MM.1S (cell line): ENCODE measurements around the gene APOL4.

Experiments
- DNase-seq: peaks from one replicate; pipeline ENCODE4 v3.0.0-alpha.2; 2015
- H2AFZ ChIP-seq: fragments of 300-600 bp; sonication (generic); 2 replicates; pipeline ENCODE4 v1.6.0; 2016; ENCODE audit warnings: antibody characterized with exemption, low read length
- H3F3A ChIP-seq: fragments of 300-600 bp; sonication (generic); 2 replicates; pipeline ENCODE4 v1.6.1; 2016; ENCODE audit warnings: mild to moderate bottlenecking, antibody characterized with exemption, low read length, moderate library complexity, mixed read lengths; ENCODE audit not compliant: insufficient read depth
- H3K27ac ChIP-seq: fragments of 300-600 bp; sonication (generic); 2 replicates; pipeline ENCODE4 v1.5.1; 2016; ENCODE audit warnings: mild to moderate bottlenecking, low read length
- H3K27me3 ChIP-seq: fragments of 300-600 bp; sonication (generic); replicated peaks from 2 replicates; pipeline ENCODE4 v1.6.0; 2016; ENCODE audit warnings: low read length; ENCODE audit not compliant: insufficient read depth
- H3K36me3 ChIP-seq: fragments of 300-600 bp; sonication (generic); replicated peaks from 2 replicates; pipeline ENCODE4 v1.6.1; 2016; ENCODE audit warnings: mild to moderate bottlenecking, low read length, mixed read lengths; ENCODE audit not compliant: insufficient read depth
- H3K4me1 ChIP-seq: fragments of 300-600 bp; sonication (generic); 2 replicates; pipeline ENCODE4 v1.6.1; 2016; ENCODE audit warnings: low read length, mixed read lengths
- H3K4me2 ChIP-seq: fragments of 300-600 bp; sonication (generic); 2 replicates; pipeline ENCODE4 v1.6.0; 2016; ENCODE audit warnings: low read depth, low read length
- H3K4me3 ChIP-seq: fragments of 300-600 bp; sonication (generic); 2 replicates; pipeline ENCODE4 v1.5.1; 2016; ENCODE audit warnings: low read length, mixed read lengths
- H3K79me2 ChIP-seq: fragments of 300-600 bp; sonication (generic); 2 replicates; pipeline ENCODE4 v1.6.1; 2016; ENCODE audit warnings: mixed run types, low read length, mixed read lengths
- H3K9ac ChIP-seq: fragments of 300-600 bp; sonication (generic); 2 replicates; pipeline ENCODE4 v1.6.1; 2016; ENCODE audit warnings: low read length, mixed read lengths
- H3K9me2 ChIP-seq: fragments of 300-600 bp; sonication (generic); replicated peaks from 2 replicates; pipeline ENCODE4 v1.6.1; 2016; ENCODE audit warnings: mild to moderate bottlenecking, low read length, mixed read lengths; ENCODE audit not compliant: insufficient read depth
- H3K9me3 ChIP-seq: fragments of 300-600 bp; sonication (generic); replicated peaks from 2 replicates; pipeline ENCODE4 v1.6.1; 2016; ENCODE audit warnings: mild to moderate bottlenecking, low read length, mixed read lengths; ENCODE audit not compliant: insufficient read depth
- H4K20me1 ChIP-seq: fragments of 300-600 bp; sonication (generic); 2 replicates; pipeline ENCODE4 v1.6.1; 2016; ENCODE audit warnings: mild to moderate bottlenecking, low read length, moderate library complexity, mixed read lengths; ENCODE audit not compliant: insufficient read depth
- CTCF ChIP-seq: fragments of 300-600 bp; sonication (generic); IDR thresholded peaks from 2 replicates; pipeline ENCODE4 v1.5.1; 2016; ENCODE audit warnings: antibody characterized with exemption, low read length, mixed read lengths
- EZH2 ChIP-seq: fragments of 300-600 bp; sonication (generic); optimal IDR thresholded peaks from 2 replicates; pipeline ENCODE3; 2017; ENCODE audit warnings: low read depth, mild to moderate bottlenecking, antibody characterized with exemption, low read length, mixed read lengths
- EZH2phosphoT487 ChIP-seq: fragments of 300-600 bp; sonication (generic); IDR thresholded peaks from 2 replicates; pipeline ENCODE4 v1.6.1; 2018; ENCODE audit warnings: antibody characterized with exemption, low read length

Gene APOL4

DNA sequence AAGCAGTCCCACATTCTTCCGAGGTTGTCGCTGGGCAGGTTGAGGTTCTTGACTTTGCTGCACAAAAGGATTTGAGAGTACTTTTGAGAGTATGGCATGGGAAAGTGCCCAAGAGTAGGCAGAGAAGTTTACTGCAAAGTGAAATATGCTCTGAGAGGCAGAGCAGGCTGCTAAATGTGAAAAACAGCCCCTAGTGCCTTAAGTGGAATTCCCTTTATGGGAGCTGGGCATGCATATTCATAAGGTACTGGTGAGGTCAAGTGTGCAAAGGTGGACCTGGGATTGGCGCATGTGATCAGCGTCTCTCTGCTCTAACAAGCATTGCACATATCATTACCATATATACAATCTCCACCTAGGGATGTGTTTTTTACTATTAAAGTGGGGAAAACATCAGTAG is 12.0 kb upstream of the APOL4 start:
- TF ChIP-seq EZH2phosphoT487 (no peak), CTCF (no peak), EZH2 (no peak)
- Histone ChIP-seq H4K20me1 (no peaks in the 10 kb centered on the region), H3K9ac (no peak overlapping the region), H3K27ac (no peak overlapping the region), H3K9me3 (no peaks in the 10 kb centered on the region), H3K79me2 (no peaks in the 10 kb centered on the region), H3F3A (0 out of 2 replicates have a peak, but pooled peaks cover 2% of the 10 kb centered on the region), H2AFZ (no peak overlapping the region), H3K4me1 (no peaks in the 10 kb centered on the region), H3K27me3 (no peaks in the 10 kb centered on the region), H3K4me3 (no peak overlapping the region), H3K36me3 (no peaks in the 10 kb centered on the region), H3K9me2 (no peaks in the 10 kb centered on the region), H3K4me2 (no peak overlapping the region)
- no peak for DNase-seq

- H3K4me3 ChIP-seq: no peak overlapping the region
- H3K36me3 ChIP-seq: no peaks in the 10 kb centered on the region
- H3K9me3 ChIP-seq: no peaks in the 10 kb centered on the region
- no peak overlapping the region for H3K4me2 ChIP-seq
- H3K9me2 ChIP-seq: no peaks in the 10 kb centered on the region
- 0 out of 2 replicates have a peak, but pooled peaks cover 3% of the 10 kb centered on the region for H3F3A ChIP-seq
- H3K79me2 ChIP-seq: no peaks in the 10 kb centered on the region
- H3K27ac ChIP-seq: no peak overlapping the region
- no peak overlapping the region for H3K9ac ChIP-seq
- no peak for TF ChIP-seq CTCF
- TF ChIP-seq EZH2phosphoT487: no peak
- no peak for TF ChIP-seq EZH2
- DNase-seq: no peak
- no peak overlapping the region for H2AFZ ChIP-seq
- no peaks in the 10 kb centered on the region for H4K20me1 ChIP-seq
- H3K27me3 ChIP-seq: no peaks in the 10 kb centered on the region
- no peaks in the 10 kb centered on the region for H3K4me1 ChIP-seq
Measured at GRCh38 chr22:36212901-36213300, 11.3 kb upstream of the APOL4 start.

DNA sequence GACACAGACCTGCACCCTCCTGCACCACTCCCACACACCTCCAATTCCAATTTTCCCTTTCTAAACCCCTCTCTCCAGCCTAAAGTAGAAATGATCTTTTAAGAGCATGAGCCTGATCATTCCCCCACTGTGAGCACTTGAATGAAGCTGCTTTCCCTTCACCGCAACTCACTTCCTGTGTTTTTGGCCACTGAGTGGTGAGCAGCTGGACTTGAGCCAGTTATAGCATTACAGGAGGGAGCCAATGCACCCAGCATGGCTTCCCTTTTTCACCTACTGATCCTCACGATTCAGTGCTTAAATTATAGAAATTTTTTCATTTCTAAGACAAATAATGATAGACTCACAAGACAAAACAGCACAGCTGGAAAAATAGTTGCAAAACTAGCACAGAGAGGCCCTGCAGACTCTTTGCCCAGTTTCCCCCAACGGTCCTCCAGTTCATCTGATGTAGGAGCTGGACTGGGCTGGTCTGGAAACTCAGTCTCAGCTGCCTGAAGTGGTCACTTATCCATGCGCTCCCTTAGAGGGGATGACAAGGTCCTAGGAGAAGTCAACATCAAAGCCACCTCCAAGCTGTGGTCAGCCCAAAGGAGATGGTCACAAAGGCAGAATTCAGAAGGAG is 9.7 kb upstream of the APOL4 start:
- TF ChIP-seq EZH2: no peak
- no peak for TF ChIP-seq CTCF
- TF ChIP-seq EZH2phosphoT487: no peak
- Histone ChIP-seq H3K9ac (no peak overlapping the region), H3K36me3 (no peaks in the 10 kb centered on the region), H3K9me2 (no peaks in the 10 kb centered on the region), H3K27me3 (no peaks in the 10 kb centered on the region), H3K79me2 (no peaks in the 10 kb centered on the region), H3F3A (0 out of 2 replicates have a peak, but pooled peaks cover 3% of the 10 kb centered on the region), H4K20me1 (no peaks in the 10 kb centered on the region), H3K4me3 (no peak overlapping the region), H3K4me2 (no peak overlapping the region), H3K4me1 (no peaks in the 10 kb centered on the region), H2AFZ (no peak overlapping the region), H3K27ac (no peak overlapping the region), H3K9me3 (no peaks in the 10 kb centered on the region)
- peak; percentile 21 for DNase-seq
